Neural progenitor cell (in vitro differentiated cells): ENCODE results near the gene NUDT8. TPM values are rescaled to one million over a fixed set of nuclear protein-coding genes. Genes with fewer than 3 reads are reported as not detected.
"Not testable (repeated sequence)": the region's sequence is repeated elsewhere in the genome, so short reads cannot be mapped to it uniquely, and the experiment has no call there.

ENCODE experiments used
- DNase-seq: peaks from one replicate; pipeline ENCODE4 v3.0.0-alpha.2; 2016; ENCODE audit warnings: low spot score
- H2AFZ ChIP-seq: fragments of 200-600 bp; sonication (generic); replicated peaks from 2 replicates; pipeline ENCODE4 v1.6.1; 2016; ENCODE audit warnings: antibody characterized with exemption
- H3F3A ChIP-seq: fragments of 200-600 bp; sonication (generic); 2 replicates; pipeline ENCODE4 v1.6.1; 2016; ENCODE audit warnings: antibody characterized with exemption, low read depth
- H3K27ac ChIP-seq: fragments of 200-600 bp; sonication (generic); 2 replicates; pipeline ENCODE4 v1.5.1; 2016; ENCODE audit warnings: mild to moderate bottlenecking
- H3K27me3 ChIP-seq: fragments of 200-600 bp; sonication (generic); 2 replicates; pipeline ENCODE4 v1.6.1; 2016; ENCODE audit warnings: mild to moderate bottlenecking, moderate library complexity
- H3K36me3 ChIP-seq: fragments of 200-600 bp; sonication (generic); 2 replicates; pipeline ENCODE4 v1.5.1; 2016
- H3K4me1 ChIP-seq: fragments of 200-600 bp; sonication (generic); 2 replicates; pipeline ENCODE4 v1.6.1; 2016; ENCODE audit warnings: mixed run types
- H3K4me2 ChIP-seq: fragments of 200-600 bp; sonication (generic); 2 replicates; pipeline ENCODE4 v1.6.1; 2016
- H3K4me3 ChIP-seq: fragments of 200-600 bp; sonication (generic); 2 replicates; pipeline ENCODE4 v1.5.1; 2016
- H3K79me2 ChIP-seq: fragments of 200-600 bp; sonication (generic); 2 replicates; pipeline ENCODE4 v1.6.1; 2016; ENCODE audit warnings: low read depth
- H3K9ac ChIP-seq: fragments of 200-600 bp; sonication (generic); 2 replicates; pipeline ENCODE4 v1.6.1; 2016
- H3K9me3 ChIP-seq: fragments of 200-600 bp; sonication (generic); 2 replicates; pipeline ENCODE4 v1.5.1; 2016; ENCODE audit warnings: low read depth
- H4K20me1 ChIP-seq: fragments of 200-600 bp; sonication (generic); 2 replicates; pipeline ENCODE4 v1.6.1; 2016; ENCODE audit warnings: low read depth
- H3K27ac Mint-ChIP-seq: 3 replicates; pipeline ENCODE4 v1.8.0; 2021; ENCODE audit warnings: mixed read lengths
- H3K27me3 Mint-ChIP-seq: 2 replicates; pipeline ENCODE4 v1.8.0; 2022; ENCODE audit warnings: low read depth, mild to moderate bottlenecking, inconsistent platforms, moderate library complexity, mixed read lengths; ENCODE audit not compliant: insufficient read depth
- H3K36me3 Mint-ChIP-seq: 3 replicates; pipeline ENCODE4 v1.8.0; 2021; ENCODE audit warnings: mixed read lengths
- H3K4me1 Mint-ChIP-seq: 3 replicates; pipeline ENCODE4 v1.8.0; 2021; ENCODE audit warnings: mixed read lengths
- H3K4me3 Mint-ChIP-seq: 3 replicates; pipeline ENCODE4 v1.8.0; 2021; ENCODE audit warnings: mild to moderate bottlenecking, moderate library complexity, mixed read lengths
- H3K9me3 Mint-ChIP-seq: 3 replicates; pipeline ENCODE4 v1.8.0; 2020; ENCODE audit warnings: mixed read lengths
- EZH2 ChIP-seq: fragments of 200-600 bp; sonication (generic); IDR thresholded peaks from 2 replicates; pipeline ENCODE4 v1.6.1; 2017; ENCODE audit warnings: antibody characterized with exemption, mild to moderate bottlenecking, moderate library complexity
- EZH2phosphoT487 ChIP-seq: fragments of 200-600 bp; sonication (generic); IDR thresholded peaks from 2 replicates; pipeline ENCODE4 v1.6.1; 2017; ENCODE audit warnings: antibody characterized with exemption
- total RNA-seq: library from RNA; depleted of rRNA; stranded (reverse); fragments of >200 nt; gene quantifications from 2 replicates; pipeline ENCODE4 v1.2.3, GENCODE V29; 2015; ENCODE audit warnings: low replicate concordance
- TF ChIP-seq, protein P1 (sequence below): fragments of 200-600 bp; sonication (generic); IDR thresholded peaks from 2 replicates; pipeline ENCODE4 v1.5.1; 2017; ENCODE audit warnings: antibody characterized with exemption, mild to moderate bottlenecking

Gene NUDT8
- total RNA-seq, 1 donor from 2014 or later: 1.6 TPM

DNA sequence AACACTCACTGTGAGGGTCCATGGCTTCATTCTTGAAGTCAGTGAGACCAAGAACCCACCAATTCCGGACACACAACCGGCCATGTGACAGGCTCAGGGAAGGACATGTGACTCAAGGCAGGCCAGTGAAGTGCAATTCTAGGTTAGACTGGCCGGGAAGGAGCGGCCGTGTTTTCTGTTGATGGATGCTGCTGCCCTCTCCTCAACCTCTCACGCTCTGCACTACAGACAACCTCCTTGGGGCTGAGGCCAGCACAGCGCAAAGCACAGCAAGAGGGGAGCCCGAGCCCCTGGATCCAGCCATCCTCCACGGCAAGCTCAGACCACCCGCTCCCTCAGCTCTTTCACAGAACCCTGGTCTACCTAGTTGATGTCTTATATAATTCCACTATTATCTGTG lies 2.8 kb downstream of the NUDT8 start:
- Mint-ChIP-seq H3K9me3 (peaks cover 2% of the 10 kb centered on the region), H3K36me3 (peaks cover 16% of the 10 kb centered on the region), H3K27ac (peak overlapping the region; percentile 14), H3K4me1 (peaks cover 18% of the 10 kb centered on the region), H3K27me3 (peaks cover 7% of the 10 kb centered on the region), H3K4me3 (no peak overlapping the region)
- Histone ChIP-seq H3K4me1 (peaks cover 8% of the 10 kb centered on the region), H3K4me2 (no peak overlapping the region), H3F3A (peaks cover 72% of the 10 kb centered on the region), H3K36me3 (no peaks in the 10 kb centered on the region), H3K79me2 (peaks cover 10% of the 10 kb centered on the region), H4K20me1 (peaks cover 13% of the 10 kb centered on the region), H2AFZ (no peak overlapping the region), H3K9ac (no peak overlapping the region), H3K27me3 (no peaks in the 10 kb centered on the region), H3K27ac (peak overlapping the region; percentile 26), H3K4me3 (no peak overlapping the region), H3K9me3 (no peaks in the 10 kb centered on the region)
- TF ChIP-seq, protein P1, sequence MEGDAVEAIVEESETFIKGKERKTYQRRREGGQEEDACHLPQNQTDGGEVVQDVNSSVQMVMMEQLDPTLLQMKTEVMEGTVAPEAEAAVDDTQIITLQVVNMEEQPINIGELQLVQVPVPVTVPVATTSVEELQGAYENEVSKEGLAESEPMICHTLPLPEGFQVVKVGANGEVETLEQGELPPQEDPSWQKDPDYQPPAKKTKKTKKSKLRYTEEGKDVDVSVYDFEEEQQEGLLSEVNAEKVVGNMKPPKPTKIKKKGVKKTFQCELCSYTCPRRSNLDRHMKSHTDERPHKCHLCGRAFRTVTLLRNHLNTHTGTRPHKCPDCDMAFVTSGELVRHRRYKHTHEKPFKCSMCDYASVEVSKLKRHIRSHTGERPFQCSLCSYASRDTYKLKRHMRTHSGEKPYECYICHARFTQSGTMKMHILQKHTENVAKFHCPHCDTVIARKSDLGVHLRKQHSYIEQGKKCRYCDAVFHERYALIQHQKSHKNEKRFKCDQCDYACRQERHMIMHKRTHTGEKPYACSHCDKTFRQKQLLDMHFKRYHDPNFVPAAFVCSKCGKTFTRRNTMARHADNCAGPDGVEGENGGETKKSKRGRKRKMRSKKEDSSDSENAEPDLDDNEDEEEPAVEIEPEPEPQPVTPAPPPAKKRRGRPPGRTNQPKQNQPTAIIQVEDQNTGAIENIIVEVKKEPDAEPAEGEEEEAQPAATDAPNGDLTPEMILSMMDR: no peak
- TF ChIP-seq EZH2phosphoT487 (no peak), EZH2 (no peak)
- DNase-seq: no peak

DNA sequence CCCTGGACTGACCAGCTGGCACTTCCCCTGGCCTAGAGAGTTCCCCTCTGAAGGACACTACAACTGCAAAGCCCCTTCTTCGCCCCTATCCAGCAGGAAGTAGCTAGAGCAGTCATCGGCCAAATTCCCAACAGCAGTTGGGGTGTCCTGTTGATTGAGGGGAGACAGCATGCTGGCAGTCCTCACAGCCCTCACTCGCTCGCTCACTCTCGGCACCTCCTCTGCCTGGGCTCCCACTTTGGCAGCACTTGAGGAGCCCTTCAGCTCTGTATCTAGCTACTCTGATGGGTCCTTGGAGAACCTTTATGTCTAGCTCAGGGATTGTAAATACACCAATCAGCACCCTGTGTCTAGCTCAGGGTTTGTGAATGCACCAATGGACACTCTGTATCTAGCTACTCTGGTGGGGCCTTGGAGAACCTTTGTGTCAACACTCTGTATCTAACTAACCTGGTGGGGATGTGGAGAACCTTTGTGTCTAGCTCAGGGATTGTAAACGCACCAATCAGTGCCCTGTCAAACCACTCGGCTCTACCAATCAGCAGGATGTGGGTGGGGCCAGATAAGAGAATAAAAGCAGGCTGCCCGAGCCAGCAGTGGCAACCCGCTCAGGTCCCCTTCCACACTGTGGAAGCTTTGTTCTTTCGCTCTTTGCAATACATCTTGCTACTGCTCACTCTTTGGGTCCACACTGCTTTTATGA lies 3.5 kb downstream of the NUDT8 start:
- H3K9me3 Mint-ChIP-seq, H3K9ac ChIP-seq, H3K4me3 Mint-ChIP-seq, H3K4me2 ChIP-seq, H2AFZ ChIP-seq, H3K4me1 ChIP-seq, H3K36me3 ChIP-seq, H3K9me3 ChIP-seq, H3K27me3 ChIP-seq, H3K4me3 ChIP-seq, DNase-seq: not testable (repeated sequence)
- H3K27me3 Mint-ChIP-seq: peaks cover 11% of the 10 kb centered on the region
- H3K4me1 Mint-ChIP-seq: peaks cover 23% of the 10 kb centered on the region
- Histone ChIP-seq H3K27ac (peak overlapping the region; percentile 26), H4K20me1 (peaks cover 19% of the 10 kb centered on the region), H3F3A (peaks cover 79% of the 10 kb centered on the region), H3K79me2 (peaks cover 17% of the 10 kb centered on the region)
- peak overlapping the region; percentile 14 for H3K27ac Mint-ChIP-seq
- peaks cover 16% of the 10 kb centered on the region for H3K36me3 Mint-ChIP-seq

DNA sequence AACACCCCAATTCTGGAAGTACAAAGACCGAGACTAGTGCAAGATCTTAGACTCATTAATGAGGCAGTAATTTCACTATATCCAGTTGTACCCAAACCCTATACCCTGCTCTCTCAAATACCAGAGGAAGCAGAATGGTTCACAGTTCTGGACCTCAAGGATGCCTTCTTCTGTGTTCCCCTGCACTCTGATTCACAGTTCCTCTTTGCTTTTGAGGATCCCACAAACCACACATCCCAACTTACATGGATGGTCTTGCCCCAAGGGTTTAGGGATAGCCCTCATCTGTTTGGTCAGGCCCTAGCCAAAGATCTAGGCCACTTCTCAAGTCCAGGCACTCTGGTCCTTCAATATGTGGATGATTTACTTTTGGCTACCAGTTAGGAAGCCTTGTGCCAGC lies 5.9 kb downstream of the NUDT8 start:
- H3K9ac ChIP-seq, H3K27me3 ChIP-seq, DNase-seq, H3K4me3 ChIP-seq, H3K9me3 ChIP-seq, H3K36me3 ChIP-seq, H3K4me1 ChIP-seq, H2AFZ ChIP-seq, H3K27ac Mint-ChIP-seq, H3K9me3 Mint-ChIP-seq: not testable (repeated sequence)
- Mint-ChIP-seq H3K4me1 (peaks cover 26% of the 10 kb centered on the region), H3K27me3 (peaks cover 27% of the 10 kb centered on the region), H3K4me3 (peak overlapping the region; percentile 22), H3K36me3 (peaks cover 21% of the 10 kb centered on the region)
- H4K20me1 ChIP-seq: peaks cover 25% of the 10 kb centered on the region
- peak overlapping the region; percentile 49 for H3K27ac ChIP-seq
- peak overlapping the region; percentile 52 for H3K4me2 ChIP-seq
- peaks cover 73% of the 10 kb centered on the region for H3F3A ChIP-seq
- H3K79me2 ChIP-seq: peaks cover 31% of the 10 kb centered on the region

DNA sequence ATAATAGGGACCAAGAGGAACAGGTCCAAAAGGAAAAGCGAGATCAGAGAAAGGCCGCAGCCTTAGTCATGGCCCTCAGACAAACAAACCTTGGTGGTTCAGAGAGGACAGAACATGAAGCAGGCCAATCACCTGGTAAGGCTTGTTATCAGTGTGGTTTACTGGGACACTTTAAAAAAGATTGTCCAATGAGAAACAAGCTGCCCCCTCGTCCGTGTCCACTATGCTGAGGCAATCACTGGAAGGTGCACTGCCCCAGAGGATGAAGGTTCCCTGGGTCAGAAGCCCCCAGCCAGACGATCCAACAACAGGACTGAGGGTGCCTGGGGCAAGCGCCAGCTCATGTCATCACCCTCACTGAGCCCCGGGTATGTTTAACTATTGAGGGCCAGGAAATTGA lies 6.8 kb downstream of the NUDT8 start:
- Histone ChIP-seq H3K79me2 (peaks cover 31% of the 10 kb centered on the region), H3K4me3 (peak overlapping the region; percentile 76), H3K4me2 (peak overlapping the region; percentile 79), H3F3A (peaks cover 64% of the 10 kb centered on the region), H4K20me1 (peaks cover 25% of the 10 kb centered on the region)
- not testable (repeated sequence) for H2AFZ ChIP-seq, H3K27me3 ChIP-seq, H3K9me3 ChIP-seq, H3K27ac ChIP-seq, H3K9ac ChIP-seq, H3K4me1 ChIP-seq, DNase-seq, H3K36me3 ChIP-seq, H3K9me3 Mint-ChIP-seq, H3K27ac Mint-ChIP-seq
- peak overlapping the region; percentile 92 for H3K4me3 Mint-ChIP-seq
- H3K36me3 Mint-ChIP-seq: peaks cover 23% of the 10 kb centered on the region
- H3K27me3 Mint-ChIP-seq: peaks cover 30% of the 10 kb centered on the region
- peaks cover 29% of the 10 kb centered on the region for H3K4me1 Mint-ChIP-seq

DNA sequence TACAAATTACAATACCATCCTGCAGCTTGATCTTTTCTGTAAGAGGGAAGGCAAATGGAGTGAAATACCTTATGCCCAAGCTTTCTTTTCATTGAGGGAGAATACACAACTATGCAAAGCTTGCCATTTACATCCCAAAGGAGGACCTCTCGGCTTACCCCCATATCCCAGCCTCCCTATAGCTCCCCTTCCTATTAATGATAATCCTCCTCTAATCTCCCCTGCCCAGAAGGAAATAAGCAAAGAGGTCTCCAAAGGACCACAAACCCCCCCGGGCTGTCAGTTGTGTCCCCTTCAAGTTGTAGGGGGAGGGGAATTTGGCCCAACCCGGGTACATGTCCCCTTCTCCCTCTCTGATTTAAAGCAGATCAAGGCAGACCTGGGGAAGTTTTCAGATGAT lies 7.8 kb downstream of the NUDT8 start:
- not testable (repeated sequence) for H3K9ac ChIP-seq, H3K36me3 ChIP-seq, DNase-seq, H3K9me3 ChIP-seq, H3K27me3 ChIP-seq, H2AFZ ChIP-seq, H3K9me3 Mint-ChIP-seq, H3K27ac ChIP-seq
- Mint-ChIP-seq H3K36me3 (peaks cover 21% of the 10 kb centered on the region), H3K4me1 (peaks cover 38% of the 10 kb centered on the region), H3K4me3 (peak overlapping the region; percentile 92), H3K27me3 (peaks cover 30% of the 10 kb centered on the region), H3K27ac (peak overlapping the region; percentile 46)
- Histone ChIP-seq H4K20me1 (peaks cover 25% of the 10 kb centered on the region), H3K79me2 (peaks cover 31% of the 10 kb centered on the region), H3F3A (peaks cover 54% of the 10 kb centered on the region), H3K4me3 (peak overlapping the region; percentile 76), H3K4me2 (peak overlapping the region; percentile 79), H3K4me1 (peaks cover 10% of the 10 kb centered on the region)

DNA sequence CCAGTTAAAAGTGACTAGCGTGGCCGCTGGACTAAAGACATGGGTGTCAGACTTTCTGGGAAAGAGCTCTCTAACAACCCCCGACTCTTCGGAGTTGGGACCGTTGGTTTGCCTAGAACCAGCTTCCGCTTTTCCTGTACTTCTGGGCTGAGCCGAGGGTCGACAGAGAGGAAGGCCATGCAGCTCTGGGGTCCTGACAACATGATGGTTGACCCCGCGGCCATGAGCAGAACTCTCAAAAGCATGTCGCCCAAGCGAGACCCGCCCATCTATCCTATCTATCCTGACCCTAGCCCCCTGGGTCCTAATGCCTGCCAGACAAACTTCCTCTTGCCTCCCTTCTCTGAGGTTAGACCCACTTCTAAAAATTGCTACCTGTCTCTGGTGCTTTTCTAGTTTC lies 9.1 kb downstream of the NUDT8 start:
- Histone ChIP-seq H3K9ac (peak overlapping the region; percentile 52), H3K4me3 (peak overlapping the region; percentile 76), H3K4me2 (peak overlapping the region; percentile 79), H3K79me2 (peaks cover 31% of the 10 kb centered on the region), H3K4me1 (peaks cover 16% of the 10 kb centered on the region), H4K20me1 (peaks cover 25% of the 10 kb centered on the region), H3F3A (peaks cover 44% of the 10 kb centered on the region)
- H3K36me3 ChIP-seq, H3K27me3 ChIP-seq, H3K27ac ChIP-seq, H3K9me3 Mint-ChIP-seq, H2AFZ ChIP-seq, H3K9me3 ChIP-seq: not testable (repeated sequence)
- H3K36me3 Mint-ChIP-seq: peaks cover 13% of the 10 kb centered on the region
- DNase-seq: peak; percentile 80
- peaks cover 37% of the 10 kb centered on the region for H3K4me1 Mint-ChIP-seq
- H3K27ac Mint-ChIP-seq: peak overlapping the region; percentile 61
- peaks cover 29% of the 10 kb centered on the region for H3K27me3 Mint-ChIP-seq
- peak overlapping the region; percentile 92 for H3K4me3 Mint-ChIP-seq
